Measurements from ENCODE around the gene SLC37A1.
A peak's percentile ranks its signal among the peaks of the same experiment; 100 is the strongest.

SLC37A1 gene

GRCh38 chr21:42617486-42617885 is 103.8 kb downstream of the SLC37A1 start:
- Mint-ChIP-seq H3K9me3 (peaks cover 12% of the 10 kb centered on the region), H3K4me3 (no peak overlapping the region), H3K36me3 (ENCODE audit: low read depth) (no peaks in the 10 kb centered on the region), H3K27me3 (ENCODE audit: low read depth, poor library complexity) (peaks cover 19% of the 10 kb centered on the region), H3K4me1 (peaks cover 38% of the 10 kb centered on the region), H3K27ac (no peak overlapping the region)
- no peak for DNase-seq
- no peak for TF ChIP-seq CTCF (IDR thresholded peaks at IDR 0.05)

- no peak for DNase-seq
- H3K4me3 Mint-ChIP-seq: no peak overlapping the region
- H3K9me3 Mint-ChIP-seq: peaks cover 4% of the 10 kb centered on the region
- H3K27me3 Mint-ChIP-seq (ENCODE audit: low read depth, poor library complexity): peaks cover 16% of the 10 kb centered on the region
- H3K36me3 Mint-ChIP-seq (ENCODE audit: low read depth): no peaks in the 10 kb centered on the region
- H3K4me1 Mint-ChIP-seq: peaks cover 48% of the 10 kb centered on the region
- no peak for TF ChIP-seq CTCF (IDR thresholded peaks at IDR 0.05)
- no peak overlapping the region for H3K27ac Mint-ChIP-seq
These were observed 105.1 kb downstream of the SLC37A1 start for GRCh38 chr21:42618707-42619102.

GRCh38 chr21:42619166-42619565 is 105.5 kb downstream of the SLC37A1 start:
- peaks cover 4% of the 10 kb centered on the region for H3K9me3 Mint-ChIP-seq
- peaks cover 16% of the 10 kb centered on the region for H3K27me3 Mint-ChIP-seq (ENCODE audit: low read depth, poor library complexity)
- no peaks in the 10 kb centered on the region for H3K36me3 Mint-ChIP-seq (ENCODE audit: low read depth)
- H3K4me1 Mint-ChIP-seq: peaks cover 53% of the 10 kb centered on the region
- no peak for TF ChIP-seq CTCF (IDR thresholded peaks at IDR 0.05)
- no peak overlapping the region for H3K4me3 Mint-ChIP-seq
- H3K27ac Mint-ChIP-seq: no peak overlapping the region
- no peak for DNase-seq

GRCh38 chr21:42619841-42620240 is 106.2 kb downstream of the SLC37A1 start:
- H3K27me3 Mint-ChIP-seq (ENCODE audit: low read depth, poor library complexity): peaks cover 16% of the 10 kb centered on the region
- no peak overlapping the region for H3K4me3 Mint-ChIP-seq
- peaks cover 59% of the 10 kb centered on the region for H3K4me1 Mint-ChIP-seq
- DNase-seq: no peak
- H3K36me3 Mint-ChIP-seq (ENCODE audit: low read depth): no peaks in the 10 kb centered on the region
- TF ChIP-seq CTCF (IDR thresholded peaks at IDR 0.05): no peak
- H3K27ac Mint-ChIP-seq: no peak overlapping the region
- peaks cover 4% of the 10 kb centered on the region for H3K9me3 Mint-ChIP-seq

GRCh38 chr21:42621166-42621818 is 107.6 kb downstream of the SLC37A1 start:
- no peaks in the 10 kb centered on the region for H3K36me3 Mint-ChIP-seq (ENCODE audit: low read depth)
- DNase-seq: no peak
- H3K4me3 Mint-ChIP-seq: no peak overlapping the region

More at GRCh38 chr21:42621166-42621818, 107.6 kb downstream of the SLC37A1 start:
- Mint-ChIP-seq H3K4me1 (peaks cover 68% of the 10 kb centered on the region), H3K27ac (peak overlapping the region; percentile 88), H3K9me3 (peaks cover 4% of the 10 kb centered on the region), H3K27me3 (ENCODE audit: low read depth, poor library complexity) (peaks cover 16% of the 10 kb centered on the region)
- TF ChIP-seq CTCF (IDR thresholded peaks at IDR 0.05): no peak
